Measurements from ENCODE around the gene CNOT8.
A peak's percentile ranks its signal among the peaks of the same experiment; 100 is the strongest.
"Not testable (repeated sequence)": the region's sequence is repeated elsewhere in the genome, so short reads cannot be mapped to it uniquely, and the experiment has no call there.

The CNOT8 gene

GRCh38 chr5:154858297-154858971 lies at the start of gene CNOT8:
CNOT8 (plus strand) TSS chr5:154858627; CDS start chr5:154863279, 4,652 bp downstream.
- DNase-seq (ENCODE audit: low read depth), result peak; percentile 97

DNA sequence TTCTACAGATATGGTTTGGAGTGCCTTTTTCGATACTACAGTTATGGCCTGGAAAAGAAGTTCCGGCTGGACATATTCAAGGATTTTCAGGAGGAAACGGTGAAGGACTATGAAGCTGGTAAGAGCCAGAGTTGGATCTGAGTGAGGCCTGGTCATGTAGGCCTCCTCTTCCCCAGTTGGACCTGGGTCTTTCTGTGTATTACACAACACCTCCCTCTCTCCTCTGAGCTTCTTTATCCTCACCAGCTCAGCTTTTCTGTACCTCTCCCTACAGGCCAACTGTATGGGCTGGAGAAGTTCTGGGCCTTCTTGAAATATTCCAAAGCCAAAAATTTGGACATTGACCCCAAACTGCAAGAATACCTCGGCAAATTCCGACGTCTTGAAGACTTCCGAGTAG lies 47.2 kb upstream of the CNOT8 start:
- no peak for DNase-seq (ENCODE audit: low read depth)

DNA sequence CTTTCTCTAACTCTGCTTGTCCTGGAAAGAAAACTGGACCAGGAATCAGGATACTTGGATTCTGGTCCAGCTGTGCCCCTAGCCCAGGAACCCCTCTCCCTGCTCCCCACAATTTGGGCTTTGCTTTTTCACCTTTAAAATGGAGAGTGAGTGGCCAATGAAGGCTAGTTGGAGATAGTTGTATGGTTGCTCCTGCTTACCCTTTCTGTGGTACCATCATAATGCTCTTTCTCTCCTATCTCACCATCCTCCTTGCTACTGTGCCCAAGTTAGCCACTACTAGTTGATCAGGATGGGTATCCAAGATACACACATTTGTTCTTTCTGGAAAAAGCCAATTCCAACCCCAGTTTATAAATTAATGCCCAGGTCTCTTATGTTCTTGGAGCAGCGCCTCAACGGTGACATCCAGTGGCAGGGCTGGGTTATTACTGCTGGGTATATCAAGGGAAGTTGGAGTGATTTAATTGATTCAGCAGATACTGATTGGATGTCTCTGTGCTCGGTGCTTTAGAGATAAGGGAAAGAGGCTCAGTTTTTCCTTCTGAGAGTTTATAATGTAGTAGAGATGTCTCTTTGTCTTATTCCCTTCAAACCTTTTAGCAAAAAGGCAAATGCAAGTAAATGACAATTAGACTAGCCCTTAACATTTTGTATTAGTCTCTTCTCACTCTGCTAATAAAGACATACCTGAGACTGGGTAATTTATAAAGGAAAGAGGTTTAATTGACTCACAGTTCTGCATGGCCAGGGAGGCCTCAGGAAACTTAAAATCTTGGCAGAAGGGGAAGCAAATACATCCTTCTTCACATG lies 46.6 kb upstream of the CNOT8 start:
- peak; percentile 43 for DNase-seq (ENCODE audit: low read depth)

GRCh38 chr5:154813158-154813557 lies 45.3 kb upstream of the CNOT8 start:
- no peak for DNase-seq (ENCODE audit: low read depth)

DNA sequence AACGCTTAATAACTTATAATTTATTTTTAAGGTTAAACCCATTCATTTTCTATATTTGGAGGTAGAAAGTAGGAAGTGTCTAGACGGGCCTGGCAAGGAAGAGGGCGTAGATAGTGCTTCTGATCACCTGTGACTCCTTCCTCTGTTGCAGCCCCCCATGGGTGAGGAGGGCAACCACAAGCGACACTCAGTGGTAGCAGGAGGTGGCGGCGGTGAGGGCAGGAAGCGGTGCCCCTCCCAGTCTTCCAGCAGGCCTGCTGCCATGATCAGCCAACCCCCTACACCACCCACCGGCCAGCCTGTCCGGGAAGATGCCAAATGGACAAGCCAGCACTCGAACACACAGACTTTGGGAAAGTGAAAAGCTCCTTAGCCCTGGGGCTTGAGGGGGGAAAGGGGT lies 44.7 kb upstream of the CNOT8 start:
- no peak for DNase-seq (ENCODE audit: low read depth)

DNA sequence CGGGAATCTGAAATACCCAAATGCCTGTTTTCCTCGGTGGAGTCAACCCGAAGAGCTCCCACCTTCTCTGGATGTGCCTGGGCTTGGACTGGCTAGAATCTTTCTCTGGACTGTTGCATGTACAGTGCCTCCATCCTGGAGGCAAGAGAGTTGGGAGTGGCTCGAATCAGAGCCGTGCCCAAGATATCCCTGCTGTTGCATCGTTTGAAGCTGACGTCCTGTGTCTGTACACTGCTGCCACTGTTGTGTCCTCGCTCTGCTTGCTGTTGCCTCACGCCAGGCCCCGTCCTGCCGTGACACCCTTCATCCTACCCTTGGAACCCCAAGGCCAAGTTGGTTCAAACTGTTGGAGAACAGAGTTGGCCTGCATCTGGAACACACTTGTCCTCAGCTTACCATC lies 43.4 kb upstream of the CNOT8 start:
- DNase-seq (ENCODE audit: low read depth), result no peak

DNA sequence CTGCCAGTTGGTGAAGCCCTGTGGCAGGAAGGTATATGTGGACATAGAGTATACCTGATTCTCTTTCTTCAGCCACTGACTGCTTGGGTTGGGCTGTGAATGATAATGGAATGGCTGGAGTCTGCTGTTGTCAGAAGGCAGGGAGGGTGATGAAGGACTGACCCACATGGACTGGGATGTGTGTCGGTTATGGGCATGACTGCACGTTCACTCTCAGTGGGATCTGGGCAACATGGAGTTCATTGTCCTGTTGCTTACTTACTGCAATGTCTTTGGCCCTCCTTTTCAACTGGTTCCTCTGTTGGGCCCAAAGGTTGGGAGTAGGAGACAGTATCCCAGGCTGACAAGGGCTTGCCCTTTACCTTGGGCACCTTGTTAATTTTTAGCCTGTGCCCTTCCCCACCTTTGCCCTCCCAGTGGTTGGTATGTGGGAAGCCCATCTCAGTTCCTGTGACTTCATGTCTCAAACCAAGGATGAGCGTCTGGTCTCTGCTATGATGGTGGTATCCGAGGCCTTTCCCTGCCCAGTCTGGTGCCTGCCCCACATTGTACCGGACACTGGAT lies 42.7 kb upstream of the CNOT8 start:
- DNase-seq (ENCODE audit: low read depth), result no peak

- DNase-seq (ENCODE audit: low read depth), result no peak
Observed at GRCh38 chr5:154816891-154817492, 41.4 kb upstream of the CNOT8 start.

GRCh38 chr5:154817815-154818214 lies 40.6 kb upstream of the CNOT8 start:
- no peak for DNase-seq (ENCODE audit: low read depth)

- no peak for DNase-seq (ENCODE audit: low read depth)
Observed at GRCh38 chr5:154818471-154819116, 39.8 kb upstream of the CNOT8 start.

DNA sequence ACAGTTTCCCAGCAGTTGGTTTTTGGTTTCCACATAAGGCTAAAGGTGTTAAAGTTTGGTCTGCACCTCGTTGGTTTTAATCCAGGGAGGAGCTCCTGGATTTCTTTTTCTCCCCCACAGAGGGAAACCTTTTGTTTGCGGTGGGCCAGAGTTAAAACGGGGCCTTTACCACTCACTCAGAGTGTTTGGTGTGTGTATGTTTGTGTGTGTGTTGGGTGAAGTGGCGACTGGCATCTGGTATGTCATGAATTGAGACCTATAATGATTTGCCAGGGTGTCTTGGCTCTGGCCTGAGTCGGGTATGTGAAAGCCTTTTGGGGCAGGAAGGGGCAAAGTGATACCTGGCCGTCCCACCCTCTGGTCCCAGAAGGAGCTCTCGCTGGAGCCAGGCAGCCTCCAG lies 38.9 kb upstream of the CNOT8 start:
- no peak for DNase-seq (ENCODE audit: low read depth)

- DNase-seq (ENCODE audit: low read depth), result no peak
Observed at GRCh38 chr5:154820383-154820782, 38.0 kb upstream of the CNOT8 start.

DNA sequence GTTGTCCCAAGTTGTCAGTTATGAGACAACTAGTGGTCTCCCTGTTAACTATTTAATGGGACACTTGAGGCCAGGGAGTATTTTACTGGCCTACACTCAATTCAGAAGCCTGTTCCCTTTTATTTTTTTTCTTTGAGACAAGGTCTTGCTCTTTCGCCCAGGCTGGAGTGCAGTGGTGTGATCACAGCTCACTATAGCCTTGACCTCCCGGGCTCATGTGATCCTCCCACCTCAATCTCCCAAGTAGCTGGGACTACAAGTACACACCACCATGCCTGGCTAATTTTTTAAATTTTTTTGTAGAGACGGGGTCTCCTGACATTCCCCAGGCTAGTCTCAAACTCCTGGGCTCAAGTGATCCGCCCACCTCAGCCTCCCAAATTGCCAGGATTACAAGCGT lies 35.5 kb upstream of the CNOT8 start:
- DNase-seq (ENCODE audit: low read depth), result not testable (repeated sequence)

GRCh38 chr5:154823605-154824004 lies 34.8 kb upstream of the CNOT8 start:
- DNase-seq (ENCODE audit: low read depth), result no peak

GRCh38 chr5:154824070-154824469 lies 34.4 kb upstream of the CNOT8 start:
- no peak for DNase-seq (ENCODE audit: low read depth)

GRCh38 chr5:154829181-154829588 lies 29.2 kb upstream of the CNOT8 start:
- DNase-seq (ENCODE audit: low read depth), result no peak

DNA sequence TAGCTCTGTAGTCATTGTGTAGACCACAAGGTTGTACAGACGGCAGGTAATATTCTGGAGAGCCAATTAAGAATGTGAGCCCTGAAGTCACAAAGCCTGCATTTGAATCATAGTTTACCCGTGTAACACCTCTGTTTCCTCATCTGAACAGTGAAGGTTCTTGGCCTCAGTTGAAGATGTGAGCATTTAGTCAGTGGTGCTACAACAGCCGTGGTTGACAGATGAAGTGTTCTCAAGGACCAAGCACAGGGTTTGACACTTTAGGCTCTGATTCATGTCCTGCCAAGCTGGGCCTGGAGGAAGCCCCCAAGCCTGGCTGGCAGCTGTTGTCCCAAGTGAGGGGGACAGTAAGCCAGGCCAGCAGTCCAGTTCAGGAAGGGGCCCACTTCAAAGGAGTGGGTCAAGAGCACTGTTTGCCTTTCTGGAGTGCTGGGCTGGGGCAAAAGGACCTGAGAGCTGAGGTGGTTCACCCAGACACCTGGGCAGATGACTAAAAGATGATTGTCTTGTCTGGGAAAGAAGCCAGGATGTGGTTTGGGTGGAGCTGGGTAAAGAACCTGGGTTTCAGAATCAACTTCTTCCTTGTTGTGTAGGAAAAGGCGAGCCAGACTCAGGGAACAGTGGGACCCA lies 28.7 kb upstream of the CNOT8 start:
- peak; percentile 15 for DNase-seq (ENCODE audit: low read depth)

- DNase-seq (ENCODE audit: low read depth), result no peak
Observed at GRCh38 chr5:154830219-154830595, 28.2 kb upstream of the CNOT8 start.

GRCh38 chr5:154830596-154830995 lies 27.8 kb upstream of the CNOT8 start:
- DNase-seq (ENCODE audit: low read depth), result no peak

- DNase-seq (ENCODE audit: low read depth), result no peak
Observed at GRCh38 chr5:154831451-154831850, 27.0 kb upstream of the CNOT8 start.

DNA sequence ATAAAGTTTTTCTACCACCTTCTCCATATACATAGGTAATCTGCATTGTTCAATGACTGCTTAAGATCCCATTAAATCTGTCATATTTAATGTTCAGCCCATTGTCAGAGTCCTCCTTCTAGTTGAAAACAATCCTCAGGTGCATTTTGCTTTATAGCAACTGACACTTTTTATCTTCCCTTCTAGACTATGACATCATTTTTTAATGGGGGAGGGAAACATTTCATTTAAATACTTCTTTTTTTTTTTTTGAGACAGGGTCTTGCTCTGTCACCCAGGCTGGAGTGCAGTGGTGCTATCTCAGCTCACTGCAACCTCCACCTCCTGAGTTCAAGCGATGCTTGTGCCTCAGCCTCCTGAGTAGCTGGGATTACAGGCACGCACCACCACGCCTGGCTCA lies 25.6 kb upstream of the CNOT8 start:
- DNase-seq (ENCODE audit: low read depth), result not testable (repeated sequence)

GRCh38 chr5:154834053-154834452 lies 24.4 kb upstream of the CNOT8 start:
- no peak for DNase-seq (ENCODE audit: low read depth)

Data from activated T-cell treated with anti-CD3 and anti-CD28 coated beads for 48 hours (primary cell).